ENCODE results near the gene VAV3. TPM values are rescaled to one million over a fixed set of nuclear protein-coding genes. Genes with fewer than 3 reads are reported as not detected.

The VAV3 gene
- polyA plus RNA-seq, 1 of the 3 experiments (the other 2 are of a cell fraction), result not detected

- Histone ChIP-seq H3K9ac (no peak overlapping the region), H2AFZ (ENCODE audit: low read depth) (no peak overlapping the region), H3K9me2 (no peaks in the 10 kb centered on the region; the same call in 1 of the 2 replicates), H4K20me1 (ENCODE audit: insufficient read depth) (no peaks in the 10 kb centered on the region), H3K4me2 (no peak overlapping the region), H3K4me3 (ENCODE audit: low read depth in 2 of 2, low read length in 1 of 2) (no peak overlapping the region), H3K27me3 (ENCODE audit: insufficient read depth) (no peaks in the 10 kb centered on the region), H3K27ac (ENCODE audit: low read depth in 2 of 2, low read length in 1 of 2) (no peak overlapping the region), H3K4me1 (ENCODE audit: control insufficient read depth in 1 of 2, insufficient read depth in 2 of 2, low read depth in 1 of 2, low read length in 1 of 2) (peaks cover 0 to 3% of the 10 kb centered on the region in 2 experiments; a peak in 1 of 4 replicates), H3K9me3 (no peaks in the 10 kb centered on the region), H3K36me3 (replicated peaks in 1 of 2; ENCODE audit: control insufficient read depth in 1 of 2, insufficient read depth in 2 of 2, low read length in 1 of 2) (no peaks in the 10 kb centered on the region), H3K79me2 (ENCODE audit: insufficient read depth) (no peaks in the 10 kb centered on the region), H3F3A (replicated peaks; ENCODE audit: insufficient read depth) (no peaks in the 10 kb centered on the region)
- CTCF ChIA-PET, result interaction anchor here (1.2 to 1.7 kb wide), 3 partner anchors 25 to 308 kb away, joined by 3 to 5 read pairs (median 4); no protein-coding TSS in a partner anchor
- POLR2A ChIA-PET, result no interaction called here
- TF ChIP-seq, protein P1, sequence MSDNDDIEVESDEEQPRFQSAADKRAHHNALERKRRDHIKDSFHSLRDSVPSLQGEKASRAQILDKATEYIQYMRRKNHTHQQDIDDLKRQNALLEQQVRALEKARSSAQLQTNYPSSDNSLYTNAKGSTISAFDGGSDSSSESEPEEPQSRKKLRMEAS (IDR thresholded peaks at IDR 0.05; ENCODE audit: low read depth), result no peak
- TF ChIP-seq EZH2phosphoT487 (IDR thresholded peaks at IDR 0.05; ENCODE audit: borderline replicate concordance, low read depth), result no peak
- no peak for TF ChIP-seq GABPA (IDR thresholded peaks at IDR 0.05; ENCODE audit: low read depth)
- TF ChIP-seq JUND (IDR thresholded peaks at IDR 0.05), result no peak
- TF ChIP-seq CHD2 (IDR thresholded peaks at IDR 0.05; ENCODE audit: low read length, partially characterized antibody), result no peak
- TF ChIP-seq ZBTB33 (IDR thresholded peaks at IDR 0.05; ENCODE audit: borderline replicate concordance, low read depth), result no peak
- TF ChIP-seq RXRA (IDR thresholded peaks at IDR 0.05; ENCODE audit: borderline replicate concordance, low read depth), result no peak
- TF ChIP-seq, protein P2, sequence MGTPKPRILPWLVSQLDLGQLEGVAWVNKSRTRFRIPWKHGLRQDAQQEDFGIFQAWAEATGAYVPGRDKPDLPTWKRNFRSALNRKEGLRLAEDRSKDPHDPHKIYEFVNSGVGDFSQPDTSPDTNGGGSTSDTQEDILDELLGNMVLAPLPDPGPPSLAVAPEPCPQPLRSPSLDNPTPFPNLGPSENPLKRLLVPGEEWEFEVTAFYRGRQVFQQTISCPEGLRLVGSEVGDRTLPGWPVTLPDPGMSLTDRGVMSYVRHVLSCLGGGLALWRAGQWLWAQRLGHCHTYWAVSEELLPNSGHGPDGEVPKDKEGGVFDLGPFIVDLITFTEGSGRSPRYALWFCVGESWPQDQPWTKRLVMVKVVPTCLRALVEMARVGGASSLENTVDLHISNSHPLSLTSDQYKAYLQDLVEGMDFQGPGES (IDR thresholded peaks at IDR 0.05; ENCODE audit: low read depth, low read length), result no peak
- TF ChIP-seq ELF1 (IDR thresholded peaks at IDR 0.05), result no peak
- no peak for TF ChIP-seq EP300 (IDR thresholded peaks at IDR 0.05; ENCODE audit: borderline replicate concordance in 1 of 2, low read depth in 1 of 2, low read length in 1 of 2)
- no peak for TF ChIP-seq GATA2 (CRISPR knock-in tag; IDR thresholded peaks at IDR 0.05)
- TF ChIP-seq FOXM1 (IDR thresholded peaks at IDR 0.05; ENCODE audit: low read depth), result no peak
- TF ChIP-seq, protein P3, sequence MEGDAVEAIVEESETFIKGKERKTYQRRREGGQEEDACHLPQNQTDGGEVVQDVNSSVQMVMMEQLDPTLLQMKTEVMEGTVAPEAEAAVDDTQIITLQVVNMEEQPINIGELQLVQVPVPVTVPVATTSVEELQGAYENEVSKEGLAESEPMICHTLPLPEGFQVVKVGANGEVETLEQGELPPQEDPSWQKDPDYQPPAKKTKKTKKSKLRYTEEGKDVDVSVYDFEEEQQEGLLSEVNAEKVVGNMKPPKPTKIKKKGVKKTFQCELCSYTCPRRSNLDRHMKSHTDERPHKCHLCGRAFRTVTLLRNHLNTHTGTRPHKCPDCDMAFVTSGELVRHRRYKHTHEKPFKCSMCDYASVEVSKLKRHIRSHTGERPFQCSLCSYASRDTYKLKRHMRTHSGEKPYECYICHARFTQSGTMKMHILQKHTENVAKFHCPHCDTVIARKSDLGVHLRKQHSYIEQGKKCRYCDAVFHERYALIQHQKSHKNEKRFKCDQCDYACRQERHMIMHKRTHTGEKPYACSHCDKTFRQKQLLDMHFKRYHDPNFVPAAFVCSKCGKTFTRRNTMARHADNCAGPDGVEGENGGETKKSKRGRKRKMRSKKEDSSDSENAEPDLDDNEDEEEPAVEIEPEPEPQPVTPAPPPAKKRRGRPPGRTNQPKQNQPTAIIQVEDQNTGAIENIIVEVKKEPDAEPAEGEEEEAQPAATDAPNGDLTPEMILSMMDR (IDR thresholded peaks at IDR 0.05), result no peak
- no peak for TF ChIP-seq FOSL2 (IDR thresholded peaks at IDR 0.05; ENCODE audit: borderline replicate concordance, low read depth)
- no peak for DNase-seq
- 36% methylated on average over 1 of the region's 1 CpG for WGBS (ENCODE audit: low lambda C conversion rate)
These were observed 147.8 kb downstream of the VAV3 start for GRCh38 chr1:107817206-107817605.
